ENCODE measurements around the gene RDX.

GRCh38 chr11:110299006-110299785 is 2.8 kb upstream of the RDX start:
- TF ChIP-seq CTCF (IDR thresholded peaks at IDR 0.05; ENCODE audit: control extremely low read depth in 1 of 3, insufficient read depth in 1 of 3, low read depth in 1 of 3, low read length in 3 of 3) = no peak
- TF ChIP-seq RFX5 (IDR thresholded peaks at IDR 0.05; ENCODE audit: borderline replicate concordance, low read depth, low read length) = no peak

Measured in H1 (cell line).